GM10847 (cell line): ENCODE measurements around the gene HSBP1.

ENCODE experiments used
- POLR2A ChIP-seq: IDR thresholded peaks from 2 replicates; pipeline ENCODE4 v1.6.1; 2011; ENCODE audit not compliant: insufficient read length; ENCODE audit errors: extremely low read depth

HSBP1 gene

GRCh38 chr16:83847371-83848225 lies 39.8 kb downstream of the HSBP1 start:
- no peak for TF ChIP-seq POLR2A

GRCh38 chr16:83849421-83849820 lies 41.6 kb downstream of the HSBP1 start:
- TF ChIP-seq POLR2A: no peak

GRCh38 chr16:83850947-83851346 lies 43.2 kb downstream of the HSBP1 start:
- no peak for TF ChIP-seq POLR2A

- TF ChIP-seq POLR2A: no peak
These were observed 43.7 kb downstream of the HSBP1 start for GRCh38 chr16:83851473-83851872.

GRCh38 chr16:83852774-83853173 lies 45.0 kb downstream of the HSBP1 start:
- TF ChIP-seq POLR2A: no peak

- no peak for TF ChIP-seq POLR2A
These were observed 46.1 kb downstream of the HSBP1 start for GRCh38 chr16:83853834-83854233.

GRCh38 chr16:83854420-83854819 lies 46.6 kb downstream of the HSBP1 start:
- TF ChIP-seq POLR2A: no peak

GRCh38 chr16:83856792-83857191 lies 49.0 kb downstream of the HSBP1 start:
- TF ChIP-seq POLR2A: no peak

- no peak for TF ChIP-seq POLR2A
These were observed 51.5 kb downstream of the HSBP1 start for GRCh38 chr16:83859265-83859664.

GRCh38 chr16:83862661-83863060 lies 54.9 kb downstream of the HSBP1 start:
- no peak for TF ChIP-seq POLR2A

GRCh38 chr16:83863682-83864081 lies 55.9 kb downstream of the HSBP1 start:
- TF ChIP-seq POLR2A: no peak
